ENCODE data around the gene MIPOL1.
"Not testable (repeated sequence)": the region's sequence is repeated elsewhere in the genome, so short reads cannot be mapped to it uniquely, and the experiment has no call there.

Gene MIPOL1

DNA sequence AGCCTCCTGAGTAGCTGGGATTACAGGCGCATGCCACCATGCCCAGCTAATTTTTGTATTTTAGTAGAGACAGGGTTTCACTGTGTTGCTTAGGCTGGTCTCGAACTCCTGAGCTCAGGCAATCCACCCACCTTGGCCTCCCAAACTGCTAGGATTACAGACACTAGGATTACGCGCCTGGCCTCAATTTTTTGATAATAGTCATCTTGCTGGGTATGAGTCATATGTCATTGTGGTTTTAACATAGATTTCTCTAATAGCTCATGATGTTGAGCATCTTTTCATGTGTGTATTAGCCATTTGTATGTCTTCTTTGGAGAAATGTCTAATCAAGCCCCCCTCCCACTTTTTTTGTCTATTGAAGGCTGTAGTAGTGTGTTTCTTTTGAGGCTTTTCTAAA is 38.3 kb downstream of the MIPOL1 start:
- not testable (repeated sequence) for DNase-seq

DNA sequence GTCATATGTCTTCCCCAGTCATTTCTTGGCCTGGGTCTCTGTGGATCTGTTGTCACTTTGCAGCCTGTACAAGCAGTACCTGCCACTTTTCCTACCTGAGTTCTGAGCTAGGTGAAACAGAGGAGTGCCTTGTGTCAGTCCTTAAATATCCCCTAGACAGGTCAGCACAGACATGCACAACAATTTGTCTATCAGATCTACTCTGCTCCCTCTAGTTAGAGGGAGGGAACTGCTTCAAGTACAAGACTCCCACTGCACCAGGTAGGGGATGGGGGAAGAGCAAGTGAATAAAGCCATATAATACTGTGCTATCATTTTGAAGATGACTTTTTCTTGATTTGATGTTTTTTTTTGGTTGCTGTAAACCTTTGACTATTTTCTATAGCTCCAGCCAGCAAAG is 39.4 kb downstream of the MIPOL1 start:
- DNase-seq: no peak

DNA sequence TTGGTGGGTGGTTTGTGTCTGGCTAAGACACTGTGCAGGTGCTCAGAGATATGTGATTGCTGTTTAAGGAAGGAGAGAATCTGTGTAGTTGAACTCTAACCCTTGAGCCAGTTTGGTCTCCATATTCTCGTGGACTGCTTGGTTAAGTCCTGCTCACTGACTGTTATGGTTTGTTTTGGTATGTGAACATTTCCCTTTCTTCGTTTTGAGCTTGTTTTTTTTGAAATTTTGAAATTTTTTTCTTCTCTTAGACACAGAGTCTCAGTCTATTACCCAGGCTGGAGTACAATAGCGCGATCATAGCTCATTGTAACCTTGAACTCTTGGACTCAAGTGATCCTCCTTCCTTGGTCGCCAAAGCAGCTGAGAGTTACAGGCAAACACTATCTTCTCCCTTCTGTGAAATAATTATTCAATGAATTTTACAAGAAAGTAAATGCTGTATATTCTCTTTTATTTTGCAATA is 40.0 kb downstream of the MIPOL1 start:
- no peak for DNase-seq

GRCh38 chr14:37241198-37241597 is 43.5 kb downstream of the MIPOL1 start:
- DNase-seq: no peak

DNA sequence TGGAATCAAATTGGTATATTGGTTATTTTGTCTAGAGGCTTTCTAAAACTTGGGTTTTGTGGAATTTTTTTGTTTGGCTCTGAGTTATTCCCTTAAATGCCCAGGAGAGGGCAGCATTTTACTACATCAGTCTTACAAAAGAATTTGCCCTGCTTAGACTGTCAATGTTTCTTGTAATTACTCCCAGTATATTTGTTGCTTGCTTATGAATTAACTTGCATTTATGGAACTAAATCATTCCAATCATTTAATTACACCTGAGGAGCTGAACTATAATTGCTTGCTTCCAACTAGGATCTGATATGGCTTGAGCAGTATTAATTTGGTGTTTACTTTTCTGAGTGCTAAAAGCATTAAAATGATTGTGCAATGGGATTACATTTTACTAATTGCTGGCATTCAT is 48.7 kb downstream of the MIPOL1 start:
- no peak for DNase-seq

DNA sequence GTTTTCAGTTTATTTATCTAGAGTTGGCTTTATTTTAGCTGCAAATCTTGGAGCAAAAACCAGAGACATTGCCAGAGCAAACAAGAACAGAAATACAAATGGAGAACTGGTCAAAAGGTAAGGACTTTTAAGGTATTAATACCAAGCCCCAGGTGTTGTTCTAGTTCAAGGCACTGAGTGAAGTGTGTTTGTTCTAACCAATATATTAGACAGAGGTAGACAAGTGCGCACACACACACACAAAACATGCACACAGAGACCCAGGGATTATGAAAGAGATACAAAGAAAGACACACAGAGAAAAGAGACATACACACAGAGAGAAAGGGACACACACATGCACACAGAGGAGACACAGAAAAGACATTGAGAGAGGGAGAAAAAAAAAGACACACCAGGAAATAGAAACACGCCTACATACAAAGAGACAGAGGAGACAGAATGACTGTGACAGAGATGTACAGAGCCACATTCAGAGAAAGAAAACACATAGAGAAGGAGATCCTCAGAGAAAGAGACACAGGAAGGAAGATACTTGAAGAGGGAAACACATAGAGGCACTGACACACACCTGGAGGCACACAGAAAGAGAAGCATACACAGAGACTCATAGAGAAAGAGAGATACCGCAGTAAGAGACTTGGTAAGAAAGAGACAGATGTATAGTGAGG is 50.2 kb downstream of the MIPOL1 start:
- no peak for DNase-seq

DNA sequence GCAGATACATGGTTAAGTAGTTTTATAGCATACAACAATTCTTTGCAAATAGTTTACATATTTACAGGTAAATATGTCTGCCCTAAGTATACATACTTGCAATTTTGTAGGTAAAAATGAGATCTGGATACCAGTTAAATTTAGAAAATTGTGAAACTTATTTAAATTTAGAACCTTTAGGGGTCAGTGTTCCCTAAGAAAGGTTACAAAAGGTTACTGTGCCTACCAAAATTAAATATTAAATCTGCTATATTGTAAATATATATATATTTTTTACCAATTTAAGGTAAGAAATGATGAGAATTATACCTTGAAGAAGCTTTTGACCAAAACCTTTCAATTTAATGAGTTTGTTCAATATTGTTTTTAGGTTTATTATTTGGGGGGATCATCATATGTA is 54.0 kb downstream of the MIPOL1 start:
- no peak for DNase-seq

GRCh38 chr14:37252434-37252833 is 54.7 kb downstream of the MIPOL1 start:
- no peak for DNase-seq

DNA sequence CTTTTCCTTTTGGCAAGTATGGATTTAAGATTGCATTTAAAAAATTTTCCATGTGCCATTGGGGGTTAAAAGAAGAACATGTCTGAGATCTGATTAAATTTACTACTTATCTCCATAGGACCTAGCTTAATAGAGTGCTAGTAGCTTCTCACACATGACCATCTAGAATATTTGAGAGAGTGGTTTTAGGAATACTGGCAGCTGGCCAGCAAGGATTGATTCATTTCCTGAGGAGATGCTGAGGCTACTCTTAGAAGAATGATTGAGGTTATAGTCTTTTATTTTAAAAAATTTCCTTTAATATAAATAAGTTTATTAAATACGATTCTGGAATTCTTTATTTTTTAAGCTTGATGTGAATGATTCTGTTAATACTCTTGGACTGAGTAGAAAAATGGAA is 56.2 kb downstream of the MIPOL1 start:
- DNase-seq: no peak

DNA sequence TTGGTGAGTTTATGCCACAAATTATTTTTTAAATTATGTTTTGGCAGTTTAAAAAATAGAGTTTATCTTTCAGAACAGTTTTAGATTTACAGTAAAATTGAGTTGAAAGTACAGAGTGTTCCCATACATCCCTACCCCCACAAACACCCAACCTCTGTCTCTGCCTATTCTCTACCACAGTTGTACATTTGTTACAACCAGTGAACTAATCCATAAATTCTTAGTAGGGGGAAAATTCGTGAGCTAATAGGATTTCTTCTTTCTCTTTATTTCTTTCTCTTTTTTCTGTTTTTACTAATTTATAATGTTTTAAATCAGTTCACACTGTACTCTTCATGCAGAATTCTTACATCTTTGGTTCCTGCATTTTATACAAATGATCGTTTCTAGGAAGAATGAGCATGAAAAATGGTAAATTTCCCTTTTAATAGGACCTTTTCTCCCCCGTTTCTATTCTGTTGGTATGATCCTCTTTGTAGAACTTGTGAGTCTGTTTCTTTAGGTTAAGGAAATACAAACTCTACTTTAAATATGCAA is 56.7 kb downstream of the MIPOL1 start:
- no peak for DNase-seq

- DNase-seq: no peak
Measured at GRCh38 chr14:37257501-37258070, 59.8 kb downstream of the MIPOL1 start.

DNA sequence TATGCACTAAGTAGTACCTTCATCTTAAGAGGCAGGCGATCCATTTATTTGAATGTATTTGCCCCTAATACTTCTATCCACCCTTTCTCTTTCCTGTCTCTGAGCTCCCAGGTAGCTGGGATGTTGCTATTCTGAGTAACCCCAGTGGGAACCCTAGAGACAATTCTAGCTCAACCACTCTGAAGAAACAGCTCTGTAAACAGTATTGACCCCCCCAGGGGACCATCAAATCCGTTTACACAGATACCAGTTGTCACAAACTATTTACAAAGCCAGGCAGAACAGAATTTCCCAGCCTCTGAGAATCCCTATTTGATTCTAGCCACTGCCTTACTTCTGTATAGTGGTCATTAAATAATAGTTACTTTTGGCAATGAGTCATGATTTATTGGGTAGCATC is 64.9 kb downstream of the MIPOL1 start:
- DNase-seq: no peak

GRCh38 chr14:37263656-37264236 is 66.0 kb downstream of the MIPOL1 start:
- DNase-seq: no peak

DNA sequence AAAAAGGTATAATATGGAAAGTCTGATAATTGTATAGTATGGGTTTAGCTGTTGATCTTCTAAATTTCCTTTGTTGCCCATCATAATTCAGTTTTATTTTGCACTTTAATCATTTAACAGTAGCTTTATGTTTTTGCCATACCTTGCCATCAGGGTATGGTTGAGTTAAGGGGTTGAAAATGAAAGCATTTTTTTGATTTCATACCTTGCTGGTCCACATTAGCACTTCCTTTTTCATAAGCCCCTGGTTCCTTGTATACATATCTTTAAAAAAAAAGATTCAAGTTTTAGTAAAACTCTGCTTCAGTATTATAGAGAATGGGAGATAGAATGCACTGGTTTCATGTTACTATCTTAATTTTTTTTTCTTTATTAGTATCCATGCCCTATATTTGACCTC is 71.1 kb downstream of the MIPOL1 start:
- no peak for DNase-seq

- DNase-seq: no peak
Measured at GRCh38 chr14:37270629-37271028, 72.9 kb downstream of the MIPOL1 start.

DNA sequence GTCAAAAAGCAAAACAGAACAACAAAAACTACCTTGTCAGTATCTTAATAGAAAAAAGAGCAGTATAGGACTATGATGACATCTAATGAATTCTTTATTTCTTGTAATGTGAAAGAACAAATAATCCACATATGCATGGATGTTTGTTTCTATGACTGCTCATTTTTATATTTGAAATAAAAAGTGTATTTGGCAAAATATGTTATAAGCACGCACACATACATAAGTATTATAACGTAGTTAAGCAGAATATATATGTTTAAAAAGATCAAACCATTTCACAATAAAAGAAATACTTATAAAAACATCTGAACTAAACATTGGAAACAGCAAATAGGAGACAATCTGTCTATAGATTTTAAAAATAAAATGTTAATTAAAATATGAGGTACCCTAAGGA is 74.8 kb downstream of the MIPOL1 start:
- no peak for DNase-seq

- DNase-seq: no peak
Measured at GRCh38 chr14:37274652-37275051, 76.9 kb downstream of the MIPOL1 start.

DNA sequence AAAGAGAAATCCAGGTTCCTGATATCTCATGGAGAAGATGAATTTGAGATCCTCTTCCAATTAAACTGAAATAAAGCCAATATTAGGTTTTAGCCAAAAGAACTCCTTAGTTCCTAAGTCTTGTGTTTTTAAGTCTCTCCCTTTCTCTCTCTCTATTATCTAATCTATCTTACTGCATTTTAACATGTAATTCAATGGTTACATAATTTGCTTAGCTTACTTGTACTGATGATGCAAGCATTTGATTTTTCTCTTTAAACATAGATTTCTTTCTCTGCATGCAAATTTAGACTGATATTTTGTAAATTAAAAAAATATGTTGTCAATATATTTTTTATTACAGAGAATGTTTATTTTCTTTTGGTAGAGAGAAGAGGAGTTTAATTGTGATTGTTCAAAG is 78.2 kb downstream of the MIPOL1 start:
- no peak for DNase-seq

GRCh38 chr14:37278636-37279538 is 81.2 kb downstream of the MIPOL1 start:
- no peak for DNase-seq

- no peak for DNase-seq
Measured at GRCh38 chr14:37279818-37280217, 82.1 kb downstream of the MIPOL1 start.

GRCh38 chr14:37284760-37285159 is 87.0 kb downstream of the MIPOL1 start:
- no peak for DNase-seq

GRCh38 chr14:37285220-37285619 is 87.5 kb downstream of the MIPOL1 start:
- DNase-seq: no peak

DNA sequence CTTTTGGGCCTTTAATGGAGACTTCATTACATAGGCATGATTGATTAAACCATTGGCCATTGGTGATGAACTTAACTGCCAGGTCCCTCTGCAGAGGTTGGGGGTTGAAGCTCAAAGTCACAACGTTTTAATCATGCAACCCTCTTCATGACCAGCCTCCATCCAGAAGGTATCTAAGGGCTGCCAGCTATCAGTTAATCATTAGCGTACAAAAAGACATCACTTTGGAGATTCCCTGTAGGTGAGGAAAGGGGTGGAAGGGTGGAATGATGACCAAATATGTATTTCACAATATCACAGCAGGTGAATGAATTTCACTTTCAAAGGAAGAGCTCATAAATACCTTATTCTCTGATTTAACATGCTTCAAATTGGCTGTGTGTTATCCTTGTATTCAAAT is 92.0 kb downstream of the MIPOL1 start:
- no peak for DNase-seq

Measured in CD4-positive, alpha-beta T cell treated with Interleukin-17A for 4 hours (primary cell).